Measurements from ENCODE around the gene PRDM16. TPM values are rescaled to one million over a fixed set of nuclear protein-coding genes. Genes with fewer than 3 reads are reported as not detected.
A peak's percentile ranks its signal among the peaks of the same experiment; 100 is the strongest.

PRDM16 gene
- total RNA-seq, 1 experiment from 2014 or later, result not detected

- DNase-seq (ENCODE audit: low read depth), result no peak
Measured at GRCh38 chr1:3053986-3054385, 15.0 kb upstream of the PRDM16 start.

GRCh38 chr1:3054474-3054873, 14.5 kb upstream of the PRDM16 start:
- DNase-seq (ENCODE audit: low read depth), result peak; percentile 9

- DNase-seq (ENCODE audit: low read depth), result no peak
Measured at GRCh38 chr1:3055051-3055450, 14.0 kb upstream of the PRDM16 start.

GRCh38 chr1:3056641-3057040, 12.4 kb upstream of the PRDM16 start:
- no peak for DNase-seq (ENCODE audit: low read depth)

- DNase-seq (ENCODE audit: low read depth), result no peak
Measured at GRCh38 chr1:3058263-3059030, 10.6 kb upstream of the PRDM16 start.

- DNase-seq (ENCODE audit: low read depth), result no peak
Measured at GRCh38 chr1:3060127-3060526, 8.9 kb upstream of the PRDM16 start.

GRCh38 chr1:3060601-3061551, 8.1 kb upstream of the PRDM16 start:
- DNase-seq (ENCODE audit: low read depth), result no peak

GRCh38 chr1:3061566-3061965, 7.4 kb upstream of the PRDM16 start:
- DNase-seq (ENCODE audit: low read depth), result no peak

- DNase-seq (ENCODE audit: low read depth), result no peak
Measured at GRCh38 chr1:3061981-3062615, 6.9 kb upstream of the PRDM16 start.

GRCh38 chr1:3062616-3063378, 6.2 kb upstream of the PRDM16 start:
- no peak for DNase-seq (ENCODE audit: low read depth)

- DNase-seq (ENCODE audit: low read depth), result no peak
Measured at GRCh38 chr1:3063379-3064295, 5.4 kb upstream of the PRDM16 start.

GRCh38 chr1:3064296-3064850, 4.6 kb upstream of the PRDM16 start:
- no peak for DNase-seq (ENCODE audit: low read depth)

GRCh38 chr1:3064901-3065300, 4.1 kb upstream of the PRDM16 start:
- no peak for DNase-seq (ENCODE audit: low read depth)

- DNase-seq (ENCODE audit: low read depth), result no peak
Measured at GRCh38 chr1:3065396-3065795, 3.6 kb upstream of the PRDM16 start.

GRCh38 chr1:3065797-3066196, 3.2 kb upstream of the PRDM16 start:
- DNase-seq (ENCODE audit: low read depth), result no peak

- peak; percentile 29 for DNase-seq (ENCODE audit: low read depth)
Measured at GRCh38 chr1:3066250-3066711, 2.7 kb upstream of the PRDM16 start.

- DNase-seq (ENCODE audit: low read depth), result no peak
Measured at GRCh38 chr1:3066826-3067225, 2.2 kb upstream of the PRDM16 start.

GRCh38 chr1:3067301-3067670, 1.7 kb upstream of the PRDM16 start:
- no peak for DNase-seq (ENCODE audit: low read depth)

- no peak for DNase-seq (ENCODE audit: low read depth)
Measured at GRCh38 chr1:3067671-3068563, 1.1 kb upstream of the PRDM16 start.

All from RPMI7951 (cell line).